HepG2 (cell line): ENCODE measurements around the gene RSKR. TPM values are rescaled to one million over a fixed set of nuclear protein-coding genes. Genes with fewer than 3 reads are reported as not detected.

Source experiments
- ATF6 ChIP-seq: sonication (generic); formaldehyde crosslinking; conservative IDR thresholded peaks from 2 replicates; pipeline ENCODE4 v1.4.0; 2020; ENCODE audit warnings: missing genetic modification reagents
- FLYWCH1 ChIP-seq: sonication (generic); formaldehyde crosslinking; IDR thresholded peaks from 2 replicates; pipeline ENCODE4 v1.8.1; 2023; ENCODE audit warnings: mild to moderate bottlenecking, missing genetic modification reagents
- KIAA2018 ChIP-seq: sonication (generic); formaldehyde crosslinking; IDR thresholded peaks from 2 replicates; pipeline ENCODE4 v1.5.0; 2020; ENCODE audit warnings: mild to moderate bottlenecking, missing genetic modification reagents, borderline replicate concordance
- KMT2B ChIP-seq: IDR thresholded peaks from 2 replicates; pipeline ENCODE4 v1.6.1; 2016; ENCODE audit warnings: missing genetic modification reagents, missing compliant biosample characterization
- MTF2 ChIP-seq: sonication (generic); formaldehyde crosslinking; IDR thresholded peaks from 2 replicates; pipeline ENCODE4 v1.5.0; 2020; ENCODE audit warnings: missing genetic modification reagents, borderline replicate concordance
- NKX3-1 ChIP-seq: sonication (generic); formaldehyde crosslinking; IDR thresholded peaks from 2 replicates; pipeline ENCODE4 v1.5.0; 2020; ENCODE audit warnings: missing genetic modification reagents
- POLR2G ChIP-seq: fragments of 200-400 bp; formaldehyde crosslinking; IDR thresholded peaks from 2 replicates; pipeline ENCODE4 v1.6.1; 2018; ENCODE audit warnings: mild to moderate bottlenecking, low read depth, low read length, moderate library complexity
- RERE ChIP-seq: IDR thresholded peaks from 2 replicates; pipeline ENCODE4 v1.6.1; 2016; ENCODE audit warnings: low read depth, missing genetic modification reagents, missing compliant biosample characterization
- RFX3 ChIP-seq: IDR thresholded peaks from 2 replicates; pipeline ENCODE4 v1.6.1; 2016; ENCODE audit warnings: missing biosample characterization, missing genetic modification reagents
- RFX5 ChIP-seq: IDR thresholded peaks from 2 replicates; pipeline ENCODE4 v1.6.1; 2011; ENCODE audit warnings: low read depth, low read length, improper control_type of control experiment
- SIX1 ChIP-seq: sonication (generic); formaldehyde crosslinking; IDR thresholded peaks from 2 replicates; pipeline ENCODE4 v1.4.0; 2020; ENCODE audit warnings: missing genetic modification reagents, borderline replicate concordance
- TMF1 ChIP-seq: sonication (generic); formaldehyde crosslinking; IDR thresholded peaks from 2 replicates; pipeline ENCODE4 v1.8.1; 2022; ENCODE audit warnings: low read depth, missing genetic modification reagents
- ZSCAN22 ChIP-seq: sonication (generic); formaldehyde crosslinking; IDR thresholded peaks from 2 replicates; pipeline ENCODE4 v1.4.0; 2020; ENCODE audit warnings: mild to moderate bottlenecking, missing genetic modification reagents
- polyA plus RNA-seq, 8 experiments: library from polyadenylated mRNA; depleted of rRNA in 3 of 8; stranded (reverse) in 7 of 8; unstranded in 1 of 8; fragments of >200 nt; fragmentation: Illumina TruSeq in 4 of 8; extraction: Trizol in 4 of 8; gene quantifications; 2 replicates each; pipeline versions ENCODE4 v1.2.1 to v1.2.3, GENCODE V29; 2011 to 2016; ENCODE audit warnings: low read depth in 4 of 8, missing spikeins in 1 of 8, mixed read lengths in 1 of 8; ENCODE audit not compliant: insufficient read depth in 1 of 8
- total RNA-seq, 5 experiments: library from RNA; depleted of rRNA; stranded (reverse); fragments of >200 nt; fragmentation: Illumina TruSeq; extraction: Trizol; gene quantifications; 2 replicates each; pipeline ENCODE4 v1.2.3, GENCODE V29; 2016; ENCODE audit warnings: low read depth in 1 of 5

Gene RSKR
- total and polyA plus RNA-seq, 2 of the 13 experiments (the other 11 are each of a cell fraction or from before 2014, with no cell fraction given) = 5.0 to 10.4 TPM

- TF ChIP-seq KIAA2018 (CRISPR knock-in tag) = no peak
- TF ChIP-seq NKX3-1 (CRISPR knock-in tag) = peak; percentile 46; the same call in 1 of the 2 replicates
- 0 out of 2 replicates have a peak, but pooled peaks have one; percentile 27 for TF ChIP-seq FLYWCH1
- peak; percentile 68; the same call in 1 of the 2 replicates for TF ChIP-seq POLR2G
- no peak for TF ChIP-seq MTF2 (CRISPR knock-in tag)
- TF ChIP-seq ATF6 = no peak
- TF ChIP-seq RFX5 = no peak
- no peak for TF ChIP-seq TMF1 (CRISPR knock-in tag)
- TF ChIP-seq RFX3 (CRISPR knock-in tag) = no peak
- TF ChIP-seq ZSCAN22 = no peak
- no peak for TF ChIP-seq SIX1
- no peak for TF ChIP-seq RERE (CRISPR knock-in tag)
- 0 out of 2 replicates have a peak, but pooled peaks have one; percentile 38 for TF ChIP-seq KMT2B
Observed at GRCh38 chr17:28576758-28577465, 37.1 kb downstream of the RSKR start, which contains the start of gene ALDOC (continued).
